Gastrocnemius medialis (tissue), 4 donors: ENCODE data around the gene DDX51.

Source experiments
- POLR2A ChIP-seq, 2 donors: fragments of 450-650 bp; IDR thresholded peaks; one replicate each; pipeline ENCODE4 v1.6.1; 2017; ENCODE audit warnings: antibody characterized with exemption in 2 of 2, mild to moderate bottlenecking in 2 of 2, moderate library complexity in 2 of 2
- TF ChIP-seq, protein P1 (sequence below), 5 experiments: fragments of 450-650 bp in 3 of 5; fragments of 200-600 bp in 2 of 5; sonication (generic) in 2 of 5; IDR thresholded peaks in 4 of 5; conservative IDR thresholded peaks in 1 of 5; 1 replicate in 4 of 5; 2 replicates in 1 of 5; pipeline ENCODE4 v1.5.1; 2016 to 2019; ENCODE audit warnings: antibody characterized with exemption in 5 of 5, mild to moderate bottlenecking in 3 of 5, moderate library complexity in 3 of 5

DNA sequence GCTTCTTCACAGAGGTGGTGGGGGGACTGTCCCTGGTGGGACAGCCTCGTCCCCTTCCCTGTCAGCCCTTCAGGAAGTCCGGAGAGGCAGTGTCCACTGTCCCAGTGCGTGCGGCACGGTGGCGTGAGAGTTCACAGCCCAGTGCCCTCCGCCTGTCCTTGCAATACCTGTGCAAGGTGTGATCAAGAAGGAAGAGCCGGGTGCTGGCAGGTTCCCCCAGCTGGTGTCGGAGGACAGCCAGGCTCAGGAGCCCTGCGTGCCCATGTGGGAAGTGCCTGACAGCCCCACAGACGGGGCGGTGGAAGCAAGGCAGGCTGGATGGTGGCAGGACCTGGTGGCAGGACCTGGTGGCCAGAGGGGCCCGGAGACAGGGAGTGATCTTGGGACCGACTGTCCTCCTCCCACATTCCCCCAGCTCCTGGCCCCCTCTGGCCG, 16.5 kb upstream of the DDX51 start:
- TF ChIP-seq, protein P1, sequence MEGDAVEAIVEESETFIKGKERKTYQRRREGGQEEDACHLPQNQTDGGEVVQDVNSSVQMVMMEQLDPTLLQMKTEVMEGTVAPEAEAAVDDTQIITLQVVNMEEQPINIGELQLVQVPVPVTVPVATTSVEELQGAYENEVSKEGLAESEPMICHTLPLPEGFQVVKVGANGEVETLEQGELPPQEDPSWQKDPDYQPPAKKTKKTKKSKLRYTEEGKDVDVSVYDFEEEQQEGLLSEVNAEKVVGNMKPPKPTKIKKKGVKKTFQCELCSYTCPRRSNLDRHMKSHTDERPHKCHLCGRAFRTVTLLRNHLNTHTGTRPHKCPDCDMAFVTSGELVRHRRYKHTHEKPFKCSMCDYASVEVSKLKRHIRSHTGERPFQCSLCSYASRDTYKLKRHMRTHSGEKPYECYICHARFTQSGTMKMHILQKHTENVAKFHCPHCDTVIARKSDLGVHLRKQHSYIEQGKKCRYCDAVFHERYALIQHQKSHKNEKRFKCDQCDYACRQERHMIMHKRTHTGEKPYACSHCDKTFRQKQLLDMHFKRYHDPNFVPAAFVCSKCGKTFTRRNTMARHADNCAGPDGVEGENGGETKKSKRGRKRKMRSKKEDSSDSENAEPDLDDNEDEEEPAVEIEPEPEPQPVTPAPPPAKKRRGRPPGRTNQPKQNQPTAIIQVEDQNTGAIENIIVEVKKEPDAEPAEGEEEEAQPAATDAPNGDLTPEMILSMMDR (IDR thresholded peaks at IDR 0.05 in 4 of 5, conservative IDR thresholded peaks at IDR 0.05 in 1 of 5), result no peak
- TF ChIP-seq POLR2A (IDR thresholded peaks at IDR 0.05), result no peak
